GM12878 (cell line): ENCODE measurements around the gene LMAN2L. TPM values are rescaled to one million over a fixed set of nuclear protein-coding genes. Genes with fewer than 3 reads are reported as not detected.

Experiments used
- ATAC-seq: fragments of 200-7000 bp; cut with Tn5 transposase; 3 replicates; pipeline ENCODE4 v1.9.1; 2020; ENCODE audit warnings: mild to moderate bottlenecking, moderate library complexity
- BruUV-seq: library from RNA; stranded (reverse); fragments of 400-500 nt; replicated peaks from 2 replicates; lab custom pipeline; 2021; lab: Mats Ljungman, UMichigan
- CTCF ChIA-PET: fragments of 300-600 bp; sonication (Branson Sonifier 250); formaldehyde crosslinking; extraction: SDS; loops from one replicate; lab custom pipeline; 2021; ENCODE audit warnings: inconsistent platforms; lab: Yijun Ruan, JAX
- POLR2A ChIA-PET: fragments of 350-600 bp; formaldehyde crosslinking; extraction: SDS; loops from one replicate; lab custom pipeline; 2021; ENCODE audit warnings: inconsistent platforms; lab: Charles Lee
- RAD21 ChIA-PET: fragments of 300-600 bp; sonication (Branson Sonifier 250); formaldehyde crosslinking; loops from one replicate; lab custom pipeline; 2023; ENCODE audit warnings: antibody characterized with exemption; ENCODE audit not compliant: unreplicated experiment; lab: Charles Lee
- SMC1A ChIA-PET: fragments of 300-600 bp; sonication (Branson Sonifier 250); formaldehyde crosslinking; loops from one replicate; lab custom pipeline; 2023; ENCODE audit not compliant: unreplicated experiment, uncharacterized antibody; lab: Charles Lee
- DNase-seq: peaks from one replicate; pipeline ENCODE4 v3.0.0-alpha.2; 2011; ENCODE audit warnings: low read depth, low spot score
- FAIRE-seq: peaks from 3 replicates; lab custom pipeline; 2011; peaks lifted over from hg19 to GRCh38; lab: Jason Lieb, UNC
- H2AFZ ChIP-seq: 2 replicates; pipeline ENCODE4 v1.6.0; 2011; ENCODE audit warnings: low read depth, low read length, control low read depth; ENCODE audit not compliant: control insufficient read depth
- H3K27ac ChIP-seq: 2 replicates; pipeline ENCODE4 v1.5.1; 2011; ENCODE audit warnings: control low read depth; ENCODE audit not compliant: control insufficient read depth, insufficient read depth
- H3K27me3 ChIP-seq, 2 experiments: replicated peaks in 1 of 2; 2 replicates each; pipeline versions ENCODE4 v1.6.0 to v1.6.1; 2011; ENCODE audit warnings: low read length in 1 of 2; ENCODE audit not compliant: control insufficient read depth in 2 of 2, insufficient read depth in 2 of 2
- H3K36me3 ChIP-seq, 2 experiments: 2 replicates each; pipeline ENCODE4 v1.5.1; 2011; ENCODE audit warnings: low read length in 1 of 2; ENCODE audit not compliant: control insufficient read depth in 2 of 2, insufficient read depth in 2 of 2
- H3K4me1 ChIP-seq: 2 replicates; pipeline ENCODE4 v1.6.1; 2011; ENCODE audit warnings: mild to moderate bottlenecking, low read length, moderate library complexity, mixed read lengths; ENCODE audit not compliant: control insufficient read depth, insufficient read depth
- H3K4me2 ChIP-seq: 2 replicates; pipeline ENCODE4 v1.6.0; 2011; ENCODE audit warnings: control low read depth; ENCODE audit not compliant: control insufficient read depth, insufficient read depth
- H3K4me3 ChIP-seq: fragments of 200-600 bp; sonication (generic); 2 replicates; pipeline ENCODE4 v1.5.1; 2016
- H3K79me2 ChIP-seq: 2 replicates; pipeline ENCODE4 v1.6.0; 2011; ENCODE audit warnings: low read length; ENCODE audit not compliant: control insufficient read depth, insufficient read depth
- H3K9ac ChIP-seq: 2 replicates; pipeline ENCODE4 v1.8.0; 2011; ENCODE audit warnings: low read length, control low read depth, mixed read lengths; ENCODE audit not compliant: control insufficient read depth, insufficient read depth
- H3K9me3 ChIP-seq: replicated peaks from 3 replicates; pipeline ENCODE4 v1.5.1; 2011; ENCODE audit warnings: mild to moderate bottlenecking, low read length; ENCODE audit not compliant: control insufficient read depth, insufficient read depth
- H4K20me1 ChIP-seq: 2 replicates; pipeline ENCODE4 v1.6.0; 2011; ENCODE audit not compliant: control insufficient read depth, insufficient read depth
- CTCF ChIP-seq, 3 experiments: IDR thresholded peaks in 2 of 3; conservative IDR thresholded peaks in 1 of 3; 2 replicates each; pipeline ENCODE4 v1.5.1; 2011; ENCODE audit warnings: low read depth in 3 of 3, low read length in 3 of 3, mild to moderate bottlenecking in 3 of 3, control low read depth in 2 of 3, moderate library complexity in 2 of 3, inconsistent platforms in 1 of 3, mixed read lengths in 1 of 3; ENCODE audit not compliant: control insufficient read depth in 2 of 3, insufficient read depth in 1 of 3; ENCODE audit errors: extremely low read depth in 1 of 3
- E2F4 ChIP-seq: IDR thresholded peaks from 2 replicates; pipeline ENCODE4 v1.6.1; 2012; ENCODE audit warnings: low read depth, low read length, improper control_type of control experiment
- FOXM1 ChIP-seq: IDR thresholded peaks from 2 replicates; pipeline ENCODE4 v1.6.1; 2012; ENCODE audit warnings: low read depth, mild to moderate bottlenecking, inconsistent platforms, low read length, moderate library complexity
- KLF5 ChIP-seq: fragments of 450-650 bp; IDR thresholded peaks from 2 replicates; pipeline ENCODE4 v1.6.1; 2014; ENCODE audit warnings: mild to moderate bottlenecking; ENCODE audit not compliant: partially characterized antibody
- MTA3 ChIP-seq: IDR thresholded peaks from 2 replicates; pipeline ENCODE4 v1.6.1; 2012; ENCODE audit warnings: low read length, inconsistent platforms, borderline replicate concordance
- PAX5 ChIP-seq: IDR thresholded peaks from 2 replicates; pipeline ENCODE4 v1.6.1; 2011; ENCODE audit warnings: low read depth, low read length, borderline replicate concordance
- POLR2AphosphoS5 ChIP-seq: IDR thresholded peaks from 2 replicates; pipeline ENCODE4 v1.6.1; 2011; ENCODE audit warnings: mild to moderate bottlenecking, low read length, inconsistent platforms
- RAD21 ChIP-seq: IDR thresholded peaks from 2 replicates; pipeline ENCODE4 v1.6.1; 2011; ENCODE audit warnings: mild to moderate bottlenecking, low read depth, low read length, moderate library complexity; ENCODE audit not compliant: insufficient read depth
- SP1 ChIP-seq: IDR thresholded peaks from one replicate; pipeline ENCODE4 v1.6.1; 2011; ENCODE audit warnings: low read depth, low read length
- SPI1 ChIP-seq: IDR thresholded peaks from 2 replicates; pipeline ENCODE4 v1.6.1; 2011; ENCODE audit warnings: low read depth, mild to moderate bottlenecking, low read length, moderate library complexity, borderline replicate concordance; ENCODE audit not compliant: insufficient read depth
- STAT3 ChIP-seq: IDR thresholded peaks from 2 replicates; pipeline ENCODE4 v1.6.1; 2011; ENCODE audit warnings: low read depth, low read length, improper control_type of control experiment
- YY1 ChIP-seq: IDR thresholded peaks from 2 replicates; pipeline ENCODE4 v1.6.1; 2011; ENCODE audit warnings: low read depth, mild to moderate bottlenecking, low read length
- WGBS: methylation state at CpG from one replicate; pipeline ENCODE4 v1.1.6; 2016; ENCODE audit warnings: low lambda C conversion rate; ENCODE audit not compliant: insufficient replicate concordance, insufficient coverage; ENCODE audit errors: missing lambda C conversion rate; 5-methylcytosine and 5-hydroxymethylcytosine counted together
- in situ Hi-C: fragments of 300-500 bp; cut with MboI; formaldehyde crosslinking; loops from 9 replicates; pipeline ENCODE4 v1.14.3; 2018; ENCODE audit warnings: mixed read lengths
- intact Hi-C: fragments of 100-400 bp; cut with micrococcal nuclease; formaldehyde crosslinking; loops from one replicate; pipeline ENCODE4 v1.14.2; 2022; ENCODE audit not compliant: unreplicated experiment
- polyA plus RNA-seq, 11 experiments: library from polyadenylated mRNA; depleted of rRNA in 4 of 11; unstranded in 6 of 11; stranded (reverse) in 5 of 11; fragments of >200 nt; fragmentation: Nextera tagmentation in 4 of 11; fragmentation: Illumina TruSeq in 1 of 11; extraction: Ambion mirVana in 4 of 11; extraction: Trizol in 1 of 11; gene quantifications; 1 replicate in 1 of 11; 2 replicates in 10 of 11; pipeline versions ENCODE4 v1.2.1 to v1.2.3, GENCODE V29; 2011 to 2016; ENCODE audit warnings: inconsistent platforms in 2 of 11, missing spikeins in 2 of 11, low read depth in 1 of 11
- total RNA-seq, 4 experiments: library from RNA; depleted of rRNA in 3 of 4; stranded (reverse); fragments of >200 nt in 3 of 4; fragmentation: Illumina TruSeq in 1 of 4; extraction: Trizol in 1 of 4; gene quantifications; 2 replicates each; pipeline versions ENCODE4 v1.2.1 to v1.2.3, GENCODE V29; 2013 to 2021
- TF ChIP-seq, protein P1 (sequence below): fragments of 450-650 bp; IDR thresholded peaks from 2 replicates; pipeline ENCODE4 v1.6.1; 2017; ENCODE audit warnings: antibody characterized with exemption, mild to moderate bottlenecking, moderate library complexity
- TF ChIP-seq, protein P2 (sequence below): fragments of 450-650 bp; IDR thresholded peaks from 2 replicates; pipeline ENCODE4 v1.6.1; 2014; ENCODE audit warnings: mild to moderate bottlenecking

Gene LMAN2L
- total and polyA plus RNA-seq, 10 of the 15 experiments (the other 5 are each of a cell fraction or from before 2014, with no cell fraction given), result 5.7 to 16.3 (median 10.7) TPM

- no peak for DNase-seq
- RAD21 ChIA-PET, result interaction anchor here (1.0 kb wide), 1 partner anchor 116 kb away, joined by 4 read pairs; no protein-coding TSS in a partner anchor
- Histone ChIP-seq H2AFZ (no peak overlapping the region), H3K79me2 (peaks cover 12% of the 10 kb centered on the region), H3K4me2 (no peak overlapping the region), H3K4me1 (peaks cover 8% of the 10 kb centered on the region), H3K9ac (no peak overlapping the region), H3K27me3 (no peaks in the 10 kb centered on the region; a peak in 1 of 4 replicates), H3K4me3 (no peak overlapping the region), H3K27ac (no peak overlapping the region), H4K20me1 (no peaks in the 10 kb centered on the region), H3K9me3 (no peaks in the 10 kb centered on the region), H3K36me3 (no peaks in the 10 kb centered on the region)
- CTCF ChIA-PET, result interaction anchor here (1.3 to 1.4 kb wide), 2 partner anchors 17 to 41 kb away, joined by 3 to 5 read pairs; no protein-coding TSS in a partner anchor
- no peak for FAIRE-seq
- no TSS peak for BruUV-seq
- no peak for ATAC-seq
- POLR2A ChIA-PET, result interaction anchor here (0.9 to 1.4 kb wide), 2 partner anchors 18 to 57 kb away, joined by 3 to 6 read pairs; no protein-coding TSS in a partner anchor
- SMC1A ChIA-PET, result interaction anchor here (0.6 to 1.5 kb wide), 2 partner anchors 10 to 120 kb away, joined by 3 to 4 read pairs; no protein-coding TSS in a partner anchor
- in situ Hi-C loops, result no loop called here
- TF ChIP-seq SP1 (no peak), PAX5 (no peak), YY1 (no peak), RAD21 (peak; percentile 34; the same call in 1 of the 2 replicates), MTA3 (no peak), SPI1 (no peak), KLF5 (no peak), CTCF (IDR thresholded peaks at IDR 0.05 in 2 of 3, conservative IDR thresholded peaks at IDR 0.05 in 1 of 3; ENCODE audit: control insufficient read depth in 2 of 3, extremely low read depth in 1 of 3, insufficient read depth in 1 of 3, low read depth in 3 of 3, low read length in 3 of 3) (peak in 1 of 3 experiments; percentile 20; a peak in 1 of 6 replicates), POLR2AphosphoS5 (no peak), E2F4 (no peak), STAT3 (no peak), FOXM1 (no peak)
- TF ChIP-seq, protein P1, sequence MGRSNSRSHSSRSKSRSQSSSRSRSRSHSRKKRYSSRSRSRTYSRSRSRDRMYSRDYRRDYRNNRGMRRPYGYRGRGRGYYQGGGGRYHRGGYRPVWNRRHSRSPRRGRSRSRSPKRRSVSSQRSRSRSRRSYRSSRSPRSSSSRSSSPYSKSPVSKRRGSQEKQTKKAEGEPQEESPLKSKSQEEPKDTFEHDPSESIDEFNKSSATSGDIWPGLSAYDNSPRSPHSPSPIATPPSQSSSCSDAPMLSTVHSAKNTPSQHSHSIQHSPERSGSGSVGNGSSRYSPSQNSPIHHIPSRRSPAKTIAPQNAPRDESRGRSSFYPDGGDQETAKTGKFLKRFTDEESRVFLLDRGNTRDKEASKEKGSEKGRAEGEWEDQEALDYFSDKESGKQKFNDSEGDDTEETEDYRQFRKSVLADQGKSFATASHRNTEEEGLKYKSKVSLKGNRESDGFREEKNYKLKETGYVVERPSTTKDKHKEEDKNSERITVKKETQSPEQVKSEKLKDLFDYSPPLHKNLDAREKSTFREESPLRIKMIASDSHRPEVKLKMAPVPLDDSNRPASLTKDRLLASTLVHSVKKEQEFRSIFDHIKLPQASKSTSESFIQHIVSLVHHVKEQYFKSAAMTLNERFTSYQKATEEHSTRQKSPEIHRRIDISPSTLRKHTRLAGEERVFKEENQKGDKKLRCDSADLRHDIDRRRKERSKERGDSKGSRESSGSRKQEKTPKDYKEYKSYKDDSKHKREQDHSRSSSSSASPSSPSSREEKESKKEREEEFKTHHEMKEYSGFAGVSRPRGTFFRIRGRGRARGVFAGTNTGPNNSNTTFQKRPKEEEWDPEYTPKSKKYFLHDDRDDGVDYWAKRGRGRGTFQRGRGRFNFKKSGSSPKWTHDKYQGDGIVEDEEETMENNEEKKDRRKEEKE, result no peak
- TF ChIP-seq, protein P2, sequence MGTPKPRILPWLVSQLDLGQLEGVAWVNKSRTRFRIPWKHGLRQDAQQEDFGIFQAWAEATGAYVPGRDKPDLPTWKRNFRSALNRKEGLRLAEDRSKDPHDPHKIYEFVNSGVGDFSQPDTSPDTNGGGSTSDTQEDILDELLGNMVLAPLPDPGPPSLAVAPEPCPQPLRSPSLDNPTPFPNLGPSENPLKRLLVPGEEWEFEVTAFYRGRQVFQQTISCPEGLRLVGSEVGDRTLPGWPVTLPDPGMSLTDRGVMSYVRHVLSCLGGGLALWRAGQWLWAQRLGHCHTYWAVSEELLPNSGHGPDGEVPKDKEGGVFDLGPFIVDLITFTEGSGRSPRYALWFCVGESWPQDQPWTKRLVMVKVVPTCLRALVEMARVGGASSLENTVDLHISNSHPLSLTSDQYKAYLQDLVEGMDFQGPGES, result no peak
- intact Hi-C loops, result no loop called here
- 59% methylated on average over 5 of the region's 5 CpGs for WGBS
These were observed 17.1 kb upstream of the LMAN2L start for GRCh38 chr2:96756788-96757476.
